Glomerular visceral epithelial cell (primary cell): ENCODE results near the gene CCDC9B.

Experiments
- DNase-seq: peaks from one replicate; pipeline ENCODE4 v3.0.0-alpha.2; 2016; ENCODE audit errors: extremely low spot score

CCDC9B gene

DNA sequence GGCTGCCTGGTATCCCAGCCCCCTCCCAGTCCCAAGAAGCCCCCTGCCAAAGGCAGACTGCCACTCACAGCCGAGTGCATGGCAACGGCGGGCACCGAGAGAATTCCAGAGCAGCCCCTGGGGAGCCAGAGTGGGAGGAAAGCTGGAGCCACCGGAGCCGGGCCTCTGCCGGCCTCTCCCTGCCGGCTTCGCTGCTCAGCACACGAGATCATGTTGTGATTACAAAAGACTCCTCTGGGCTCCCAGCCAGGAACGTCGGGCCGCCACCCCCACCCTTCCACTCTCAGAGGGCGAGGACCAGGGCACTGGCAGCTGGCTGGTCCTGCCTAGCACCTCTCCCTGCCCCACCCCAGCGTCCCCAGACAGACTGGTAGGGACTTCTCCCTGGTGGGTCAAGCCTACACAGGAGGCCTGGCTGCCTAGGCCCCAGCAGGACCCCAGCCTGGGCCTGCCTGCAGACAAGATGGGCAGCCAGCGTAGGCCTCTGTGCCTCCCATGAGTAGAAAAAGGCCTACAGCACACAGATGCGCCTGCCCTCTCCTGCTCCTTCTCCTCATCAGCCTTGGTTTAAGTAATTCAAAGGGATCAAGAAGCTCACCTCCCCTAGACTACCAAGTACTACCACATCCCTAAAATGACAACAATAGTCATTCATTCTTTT, at the start of gene CCDC9B:
Gene CCDC9B, minus strand, starts transcription at position 200 of the 661 bp plus-strand sequence. Its CDS starts 120 bp downstream, at position 80.
- DNase-seq = peak; percentile 91

GRCh38 chr15:40389824-40390595, 49.3 kb upstream of the CCDC9B start:
- DNase-seq = no peak

- DNase-seq = no peak
Observed at GRCh38 chr15:40388941-40389823, 48.4 kb upstream of the CCDC9B start.

DNA sequence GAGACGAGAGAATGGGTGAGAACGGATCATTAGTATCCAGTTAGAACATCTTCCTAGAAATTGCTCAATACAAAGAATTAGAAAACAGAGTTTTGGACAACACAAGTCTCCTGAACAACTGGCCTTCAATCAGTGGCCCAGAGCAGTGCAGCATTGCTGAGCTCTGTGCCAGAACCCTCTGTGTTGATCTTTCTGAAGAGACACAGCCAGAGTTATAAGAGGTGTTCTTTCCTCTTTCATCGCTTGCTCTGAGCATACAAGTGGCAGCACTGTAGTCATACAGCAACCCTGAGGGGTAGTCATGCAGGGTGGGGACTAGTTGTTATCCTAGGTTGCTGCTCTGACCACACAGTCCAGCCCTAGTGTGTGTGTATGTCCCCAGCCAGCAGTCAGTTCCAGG, 45.7 kb upstream of the CCDC9B start:
- DNase-seq = no peak

DNA sequence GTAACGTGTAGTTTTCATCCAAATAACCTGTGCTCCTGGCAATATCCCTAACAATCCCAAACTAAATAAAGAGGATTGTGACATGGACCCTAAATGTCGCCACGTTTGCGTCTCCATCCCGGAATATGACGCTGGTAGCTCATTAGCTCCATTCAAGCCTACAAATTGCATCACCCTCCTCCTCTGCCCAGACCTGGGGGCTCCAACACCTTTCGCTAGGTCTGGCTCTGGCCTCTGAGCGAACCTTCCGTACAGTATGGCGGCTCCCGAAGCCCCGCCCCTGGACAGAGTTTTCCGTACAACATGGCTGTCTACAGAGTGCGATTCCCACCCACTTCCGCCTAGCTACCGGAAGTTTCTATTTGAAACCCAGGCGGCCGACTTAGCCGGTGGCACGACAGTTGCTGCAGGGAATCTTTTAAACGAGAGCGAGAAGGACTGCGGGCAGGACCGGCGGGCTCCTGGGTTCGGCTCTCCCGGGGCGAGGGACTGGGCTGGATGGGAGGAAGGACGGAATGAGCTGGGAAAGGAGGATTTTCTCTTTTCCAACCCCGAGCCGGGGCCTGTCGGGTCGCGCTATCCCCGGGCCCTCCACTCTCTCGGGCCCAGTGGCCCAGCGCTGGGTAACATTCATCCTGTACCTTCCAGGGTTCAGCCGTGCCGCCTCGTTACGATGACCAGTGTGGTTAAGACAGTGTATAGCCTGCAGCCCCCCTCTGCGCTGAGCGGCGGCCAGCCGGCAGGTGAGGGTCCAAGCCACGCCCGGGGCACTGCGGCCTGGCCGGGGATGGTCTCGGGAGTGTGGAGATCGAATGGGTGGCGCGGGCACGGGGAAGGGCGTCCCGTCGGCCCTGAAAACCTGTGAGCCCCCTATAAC, 42.1 kb upstream of the CCDC9B start, which contains the start of gene KNSTRN:
Gene KNSTRN, plus strand, starts transcription at position 142 of the 877 bp plus-strand sequence. Its CDS starts 115 bp downstream, at position 257.
- DNase-seq = peak; percentile 93

GRCh38 chr15:40381818-40382529, 41.2 kb upstream of the CCDC9B start:
- no peak for DNase-seq

DNA sequence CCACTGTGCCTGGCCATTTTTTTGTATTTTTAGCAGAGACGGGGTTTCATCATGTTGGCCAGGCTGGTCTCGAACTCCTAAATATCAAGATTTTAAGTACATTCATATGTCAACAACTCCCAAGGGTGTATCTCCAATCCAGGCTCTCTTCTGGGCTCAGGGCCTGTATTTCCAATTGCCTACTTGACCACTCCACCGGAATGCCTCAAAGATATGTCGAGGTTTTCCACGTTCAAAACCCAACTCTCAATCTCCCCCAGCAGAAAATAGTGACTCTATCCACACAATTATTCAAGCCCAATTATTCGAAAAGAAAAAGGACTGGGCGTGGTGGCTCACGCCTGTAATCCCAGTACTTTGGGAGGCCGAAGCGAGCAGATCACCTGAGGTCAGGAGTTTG, 39.9 kb upstream of the CCDC9B start:
- no peak for DNase-seq

DNA sequence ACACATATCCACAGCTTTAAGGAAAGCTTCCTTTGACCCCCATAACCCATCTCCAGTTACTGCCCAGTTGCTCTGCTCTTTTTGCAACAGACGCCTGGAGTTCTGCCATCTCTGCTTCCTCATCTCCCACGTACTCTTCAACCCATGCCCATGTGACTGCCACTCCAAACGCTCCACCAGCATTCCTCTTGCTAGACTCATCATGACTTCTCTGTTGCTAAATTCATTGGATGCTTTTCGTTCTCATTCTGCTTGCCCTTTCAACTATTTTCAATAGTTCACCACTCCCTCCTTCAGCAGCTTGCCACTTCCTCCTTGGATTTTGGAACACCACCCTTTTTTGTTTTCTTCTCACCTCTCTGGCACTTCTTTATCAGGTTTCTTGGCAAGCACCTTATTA, 39.1 kb upstream of the CCDC9B start:
- peak; percentile 61 for DNase-seq

DNA sequence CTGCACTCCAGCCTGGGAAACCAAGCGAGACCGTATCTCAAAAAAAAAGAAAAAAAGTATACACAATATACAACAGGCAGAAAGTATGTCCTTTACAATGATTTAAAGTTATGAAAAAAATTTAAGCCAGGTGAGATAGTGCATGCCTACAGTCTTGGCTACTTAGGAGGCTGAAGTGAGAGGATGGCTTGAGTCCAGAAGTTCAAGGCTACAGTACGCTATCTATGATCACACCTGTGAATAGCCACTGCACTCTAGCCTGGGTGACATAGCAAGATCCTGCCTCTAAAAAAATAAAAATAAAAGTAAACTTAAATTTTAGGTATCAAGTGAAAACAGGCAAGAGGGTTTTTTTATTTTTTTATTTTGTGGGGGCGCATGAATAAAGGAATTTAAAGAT, 38.6 kb upstream of the CCDC9B start:
- no peak for DNase-seq

DNA sequence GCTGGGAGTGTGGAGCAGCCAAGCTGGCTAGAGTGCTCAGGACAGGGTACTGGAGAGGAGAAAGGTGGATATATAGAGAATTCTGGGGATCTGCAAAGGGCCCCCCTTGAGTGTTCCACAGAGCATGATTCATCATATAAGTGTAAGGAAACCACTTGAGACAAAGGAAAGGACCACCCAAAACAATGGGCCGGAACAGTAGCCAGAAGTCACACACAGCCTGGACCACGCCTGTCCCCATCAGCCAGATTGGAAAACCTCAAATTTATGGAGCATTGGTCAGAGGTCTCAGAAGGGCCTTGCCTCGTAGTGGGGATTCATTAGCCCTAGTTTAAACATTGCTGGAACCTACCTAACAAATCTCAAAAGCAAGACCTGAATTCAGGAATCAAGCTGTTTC, 36.9 kb upstream of the CCDC9B start:
- DNase-seq = no peak

- no peak for DNase-seq
Observed at GRCh38 chr15:40372981-40373380, 32.2 kb upstream of the CCDC9B start.

DNA sequence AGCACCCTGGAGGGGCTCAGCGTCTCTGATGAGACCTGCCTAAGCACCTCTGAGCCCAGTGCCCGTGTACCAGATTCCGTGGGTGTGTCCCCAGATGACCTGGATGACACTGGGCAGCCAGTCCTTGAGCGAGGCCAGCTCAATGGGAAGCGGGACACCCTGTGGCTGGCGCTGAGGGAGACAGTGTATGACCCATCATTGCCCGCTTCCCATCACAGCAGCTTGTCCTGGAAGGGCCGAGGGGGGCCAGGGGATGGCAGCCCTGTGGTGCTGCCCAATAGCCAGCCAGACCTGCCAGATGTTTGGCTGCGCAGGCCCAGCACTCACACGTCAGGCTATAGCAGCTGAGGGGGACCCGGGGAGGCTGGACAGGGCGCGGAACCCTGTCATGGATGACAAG, 29.2 kb upstream of the CCDC9B start:
- no peak for DNase-seq

GRCh38 chr15:40369474-40369869, 28.7 kb upstream of the CCDC9B start:
- DNase-seq = no peak

DNA sequence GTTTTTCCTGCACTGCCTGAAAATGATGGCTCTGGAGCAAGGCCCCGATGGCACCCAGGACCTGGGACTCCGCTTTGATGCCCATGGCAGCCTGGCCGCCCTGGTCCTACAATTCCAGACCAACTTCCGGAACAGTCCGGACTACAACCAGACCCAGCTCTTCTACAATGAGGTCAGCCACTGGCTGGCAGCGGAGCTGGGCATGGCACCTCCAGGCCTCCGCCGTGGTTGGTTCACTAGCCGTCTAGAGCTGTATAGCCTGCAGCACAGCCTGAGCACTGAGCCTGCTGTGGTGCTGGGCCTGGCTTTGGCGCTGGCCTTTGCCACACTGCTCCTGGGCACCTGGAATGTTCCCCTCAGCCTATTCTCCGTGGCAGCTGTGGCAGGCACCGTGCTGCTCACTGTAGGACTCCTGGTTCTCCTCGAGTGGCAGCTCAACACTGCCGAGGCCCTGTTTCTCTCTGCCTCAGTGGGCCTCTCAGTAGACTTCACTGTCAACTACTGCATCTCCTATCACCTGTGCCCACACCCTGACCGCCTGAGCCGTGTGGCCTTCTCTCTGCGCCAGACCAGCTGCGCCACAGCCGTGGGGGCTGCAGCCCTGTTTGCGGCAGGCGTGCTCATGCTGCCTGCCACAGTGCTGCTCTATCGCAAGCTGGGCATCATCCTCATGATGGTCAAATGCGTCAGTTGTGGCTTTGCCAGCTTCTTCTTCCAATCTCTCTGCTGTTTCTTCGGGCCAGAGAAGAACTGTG, 28.2 kb upstream of the CCDC9B start:
- no peak for DNase-seq

GRCh38 chr15:40367686-40368611, 27.2 kb upstream of the CCDC9B start:
- DNase-seq = peak; percentile 89

GRCh38 chr15:40367371-40367685, 26.6 kb upstream of the CCDC9B start:
- no peak for DNase-seq

DNA sequence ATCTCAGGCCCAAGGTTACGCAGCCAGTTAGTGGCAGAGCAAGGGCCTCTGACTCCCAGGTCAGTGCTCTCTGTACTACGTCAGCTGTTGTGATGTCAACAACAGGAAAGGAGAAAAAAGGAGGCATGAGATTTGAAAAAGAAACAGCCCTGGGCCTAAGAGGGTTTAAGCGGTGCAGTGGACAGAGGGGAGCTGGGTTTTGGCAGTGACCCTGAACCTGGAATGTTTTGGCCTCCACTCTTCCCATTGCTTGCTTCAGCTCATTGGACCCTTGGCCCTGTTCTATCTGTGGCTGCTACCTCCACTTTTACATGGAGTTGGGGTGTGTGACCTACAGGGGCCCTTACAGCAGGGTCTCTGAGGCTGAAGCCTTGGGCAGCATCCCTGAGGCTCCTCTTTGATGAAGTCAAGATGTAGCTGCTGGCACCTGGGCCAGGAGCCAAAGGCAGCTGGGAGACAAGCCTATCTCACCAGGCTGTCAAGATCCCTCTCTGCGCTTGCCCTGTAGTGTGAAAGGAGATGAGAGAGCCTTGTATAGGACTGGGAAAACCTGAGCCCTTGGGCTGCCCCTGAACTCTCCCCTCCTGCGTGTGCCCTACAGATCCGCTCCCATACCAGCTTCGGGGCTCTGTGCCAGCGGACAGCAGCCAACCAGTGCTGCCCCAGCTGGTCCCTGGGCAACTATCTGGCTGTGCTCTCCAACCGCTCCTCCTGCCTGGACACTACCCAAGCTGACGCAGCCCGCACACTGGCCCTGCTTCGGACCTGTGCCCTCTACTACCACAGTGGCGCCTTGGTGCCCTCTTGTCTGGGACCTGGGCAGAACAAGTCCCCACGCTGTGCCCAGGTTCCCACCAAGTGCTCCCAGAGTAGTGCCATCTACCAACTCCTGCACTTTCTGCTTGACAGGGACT, 26.0 kb upstream of the CCDC9B start:
- no peak for DNase-seq
